ENCODE results near the gene GSDME.

Gene GSDME

GRCh38 chr7:24723178-24723530, 34.1 kb downstream of the GSDME start:
- DNase-seq (ENCODE audit: low read depth in 4 of 4, low spot score in 1 of 4), result no peak

- DNase-seq (ENCODE audit: low read depth in 4 of 4, low spot score in 1 of 4), result no peak
Observed at GRCh38 chr7:24722386-24723177, 34.7 kb downstream of the GSDME start.

- no peak for DNase-seq (ENCODE audit: low read depth in 4 of 4, low spot score in 1 of 4)
Observed at GRCh38 chr7:24721481-24722001, 35.7 kb downstream of the GSDME start.

GRCh38 chr7:24720283-24720682, 37.0 kb downstream of the GSDME start:
- no peak for DNase-seq (ENCODE audit: low read depth in 4 of 4, low spot score in 1 of 4)

- DNase-seq (ENCODE audit: low read depth in 4 of 4, low spot score in 1 of 4), result no peak
Observed at GRCh38 chr7:24718977-24719491, 38.2 kb downstream of the GSDME start.

- DNase-seq (ENCODE audit: low read depth in 4 of 4, low spot score in 1 of 4), result no peak
Observed at GRCh38 chr7:24718431-24718831, 38.8 kb downstream of the GSDME start.

- DNase-seq (ENCODE audit: low read depth in 4 of 4, low spot score in 1 of 4), result no peak
Observed at GRCh38 chr7:24717694-24718320, 39.5 kb downstream of the GSDME start.

GRCh38 chr7:24717247-24717622, 40.0 kb downstream of the GSDME start:
- DNase-seq (ENCODE audit: low read depth in 4 of 4, low spot score in 1 of 4), result no peak

- no peak for DNase-seq (ENCODE audit: low read depth in 4 of 4, low spot score in 1 of 4)
Observed at GRCh38 chr7:24716480-24717246, 40.6 kb downstream of the GSDME start.

- DNase-seq (ENCODE audit: low read depth in 4 of 4, low spot score in 1 of 4), result no peak
Observed at GRCh38 chr7:24715661-24716479, 41.4 kb downstream of the GSDME start.

- no peak for DNase-seq (ENCODE audit: low read depth in 4 of 4, low spot score in 1 of 4)
Observed at GRCh38 chr7:24715171-24715570, 42.1 kb downstream of the GSDME start.

GRCh38 chr7:24714676-24715010, 42.6 kb downstream of the GSDME start:
- DNase-seq (ENCODE audit: low read depth in 4 of 4, low spot score in 1 of 4), result no peak

- DNase-seq (ENCODE audit: low read depth in 4 of 4, low spot score in 1 of 4), result no peak
Observed at GRCh38 chr7:24713850-24714675, 43.2 kb downstream of the GSDME start.

GRCh38 chr7:24713039-24713793, 44.0 kb downstream of the GSDME start:
- no peak for DNase-seq (ENCODE audit: low read depth in 4 of 4, low spot score in 1 of 4)

- DNase-seq (ENCODE audit: low read depth in 4 of 4, low spot score in 1 of 4), result no peak
Observed at GRCh38 chr7:24709585-24710360, 47.5 kb downstream of the GSDME start.

GRCh38 chr7:24709051-24709450, 48.2 kb downstream of the GSDME start:
- DNase-seq (ENCODE audit: low read depth in 4 of 4, low spot score in 1 of 4), result no peak

- no peak for DNase-seq (ENCODE audit: low read depth in 4 of 4, low spot score in 1 of 4)
Observed at GRCh38 chr7:24707988-24708615, 49.2 kb downstream of the GSDME start.
